GM08714 (cell line): ENCODE data around the gene METAP1D.

Experiments used
- H3K4me3 ChIP-seq: fragments of 200-500 bp; sonication (Bioruptor generic); 2 replicates; pipeline ENCODE4 v1.5.1; 2014; ENCODE audit warnings: mild to moderate bottlenecking, low read length, inconsistent platforms
- ZNF274 ChIP-seq: IDR thresholded peaks from 2 replicates; pipeline ENCODE4 v1.6.1; 2012; ENCODE audit warnings: mild to moderate bottlenecking, low read depth, low read length

Gene METAP1D

GRCh38 chr2:172084645-172085459, 85.1 kb downstream of the METAP1D start:
- peak overlapping the region; percentile 53; the same call in 1 of the 2 replicates for H3K4me3 ChIP-seq
- TF ChIP-seq ZNF274, result no peak

GRCh38 chr2:172085460-172086159, 85.9 kb downstream of the METAP1D start, which contains the start of gene DLX1:
DLX1 (plus strand) TSS chr2:172085507; CDS start chr2:172085678, 171 bp downstream.
- H3K4me3 ChIP-seq, result peak within 1 kb of the TSS; percentile 53; the same call in 1 of the 2 replicates
- no peak for TF ChIP-seq ZNF274

GRCh38 chr2:172086241-172087206, 86.8 kb downstream of the METAP1D start:
- peak overlapping the region; percentile 53; the same call in 1 of the 2 replicates for H3K4me3 ChIP-seq
- no peak for TF ChIP-seq ZNF274

- no peak overlapping the region for H3K4me3 ChIP-seq
- no peak for TF ChIP-seq ZNF274
Measured at GRCh38 chr2:172087207-172087779, 87.5 kb downstream of the METAP1D start.

- H3K4me3 ChIP-seq, result no peak overlapping the region
- TF ChIP-seq ZNF274, result no peak
Measured at GRCh38 chr2:172087780-172088244, 88.1 kb downstream of the METAP1D start.

- no peak for TF ChIP-seq ZNF274
- H3K4me3 ChIP-seq, result no peak overlapping the region
Measured at GRCh38 chr2:172088245-172089004, 88.7 kb downstream of the METAP1D start.

GRCh38 chr2:172089005-172089504, 89.3 kb downstream of the METAP1D start:
- H3K4me3 ChIP-seq, result no peak overlapping the region
- no peak for TF ChIP-seq ZNF274

- no peak overlapping the region for H3K4me3 ChIP-seq
- TF ChIP-seq ZNF274, result no peak
Measured at GRCh38 chr2:172089633-172090032, 89.9 kb downstream of the METAP1D start.

- TF ChIP-seq ZNF274, result no peak
- no peak overlapping the region for H3K4me3 ChIP-seq
Measured at GRCh38 chr2:172090044-172090961, 90.5 kb downstream of the METAP1D start.

GRCh38 chr2:172091000-172091641, 91.4 kb downstream of the METAP1D start:
- no peak for TF ChIP-seq ZNF274
- H3K4me3 ChIP-seq, result no peak overlapping the region
